ENCODE measurements around the gene SHISA7.

Gene SHISA7

DNA sequence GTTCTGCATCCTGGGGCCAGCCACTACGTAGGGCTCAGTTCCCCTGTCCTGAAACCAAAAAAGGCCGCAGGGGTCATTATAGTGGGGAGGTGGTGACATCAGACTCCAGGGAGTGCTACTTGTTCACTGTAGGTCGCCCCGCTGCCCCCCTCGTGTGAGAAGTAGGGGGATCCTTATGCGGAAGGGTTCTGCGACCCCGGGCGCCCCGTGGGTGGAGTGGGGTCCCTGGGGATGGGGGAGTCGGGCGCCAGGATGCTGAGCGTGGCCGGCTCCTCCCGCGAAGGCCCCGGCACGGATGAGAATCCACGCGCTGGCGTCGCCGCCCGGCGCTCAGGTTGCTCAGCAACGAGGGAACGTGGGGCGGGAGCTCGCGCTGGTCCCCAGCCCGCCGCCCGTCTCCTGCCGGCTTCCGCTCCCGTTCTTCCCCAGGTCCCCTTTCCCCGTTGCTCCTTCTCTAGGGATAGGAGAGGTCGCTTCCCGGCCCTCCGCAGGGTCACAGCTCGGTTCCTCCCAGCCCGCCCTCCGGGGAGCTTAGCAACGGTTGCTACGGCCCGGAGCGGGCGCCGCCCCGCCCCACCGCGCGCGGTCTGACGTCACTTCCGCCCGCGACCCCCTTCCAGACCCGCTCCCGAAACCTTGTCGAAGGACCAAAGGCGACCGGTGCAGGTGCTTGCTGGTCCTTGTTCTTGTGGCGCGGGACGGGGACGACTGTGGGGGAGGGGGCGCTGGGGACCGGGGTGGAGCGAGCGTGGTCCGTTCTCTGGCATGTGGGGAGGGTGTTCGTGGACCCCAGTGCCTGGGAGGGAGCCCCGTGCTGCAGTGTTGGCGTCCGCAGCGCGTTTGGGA, 41.7 kb upstream of the SHISA7 start, which contains the start of gene NAT14:
Gene NAT14 (plus strand): TSS at position 596 of the 846 bp plus-strand sequence. CDS start 521 bp downstream, outside the sequence.
- 0 out of 2 replicates have a peak, but pooled peaks have one; percentile 14 for TF ChIP-seq GLIS3 (CRISPR knock-in tag; IDR thresholded peaks at IDR 0.05)
- TF ChIP-seq SNAI2 (CRISPR knock-in tag; IDR thresholded peaks at IDR 0.05), result no peak
- peak; percentile 30 for ATAC-seq

DNA sequence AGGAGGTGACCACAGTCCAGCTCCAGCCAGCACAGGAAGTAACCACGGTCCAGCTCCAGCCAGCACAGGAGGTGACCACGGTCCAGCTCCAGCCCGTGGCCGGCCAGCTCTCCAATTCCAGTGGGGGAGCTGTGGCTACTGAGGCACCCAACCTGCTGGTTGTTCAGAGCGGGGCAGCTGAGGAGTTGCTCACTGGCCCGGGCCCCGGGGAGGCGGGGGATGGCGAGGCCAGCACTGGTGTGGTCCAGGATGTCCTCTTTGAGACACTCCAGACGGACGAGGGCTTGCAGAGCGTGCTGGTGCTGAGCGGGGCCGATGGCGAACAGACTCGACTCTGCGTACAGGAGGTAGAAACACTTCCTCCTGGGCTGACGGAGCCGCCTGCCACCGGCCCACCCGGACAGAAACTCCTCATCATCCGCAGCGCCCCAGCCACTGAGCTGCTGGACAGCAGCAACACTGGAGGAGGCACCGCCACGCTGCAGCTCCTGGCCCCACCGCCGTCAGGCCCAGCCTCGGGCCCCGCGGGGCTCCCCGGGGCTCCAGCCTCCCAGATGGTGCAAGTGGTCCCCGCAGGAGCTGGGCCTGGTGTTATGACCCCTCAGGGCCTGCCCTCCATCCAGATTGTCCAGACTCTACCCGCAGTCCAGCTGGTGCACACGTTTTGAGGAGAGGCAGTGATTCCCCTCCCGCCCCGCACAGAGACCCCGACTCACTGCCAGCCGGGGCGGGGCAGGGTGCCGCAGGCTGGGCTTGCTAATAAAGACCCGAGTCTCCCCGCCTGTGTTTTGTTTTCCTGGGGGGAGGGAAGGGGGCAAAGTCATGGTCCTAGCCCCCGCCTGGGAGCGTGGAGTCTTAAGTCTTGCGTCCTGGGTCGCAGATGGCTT, 40.8 kb upstream of the SHISA7 start:
- no peak for TF ChIP-seq ZNF70 (CRISPR knock-in tag; IDR thresholded peaks at IDR 0.05)
- TF ChIP-seq, protein P1, sequence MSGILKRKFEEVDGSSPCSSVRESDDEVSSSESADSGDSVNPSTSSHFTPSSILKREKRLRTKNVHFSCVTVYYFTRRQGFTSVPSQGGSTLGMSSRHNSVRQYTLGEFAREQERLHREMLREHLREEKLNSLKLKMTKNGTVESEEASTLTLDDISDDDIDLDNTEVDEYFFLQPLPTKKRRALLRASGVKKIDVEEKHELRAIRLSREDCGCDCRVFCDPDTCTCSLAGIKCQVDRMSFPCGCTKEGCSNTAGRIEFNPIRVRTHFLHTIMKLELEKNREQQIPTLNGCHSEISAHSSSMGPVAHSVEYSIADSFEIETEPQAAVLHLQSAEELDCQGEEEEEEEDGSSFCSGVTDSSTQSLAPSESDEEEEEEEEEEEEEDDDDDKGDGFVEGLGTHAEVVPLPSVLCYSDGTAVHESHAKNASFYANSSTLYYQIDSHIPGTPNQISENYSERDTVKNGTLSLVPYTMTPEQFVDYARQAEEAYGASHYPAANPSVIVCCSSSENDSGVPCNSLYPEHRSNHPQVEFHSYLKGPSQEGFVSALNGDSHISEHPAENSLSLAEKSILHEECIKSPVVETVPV (CRISPR knock-in tag; IDR thresholded peaks at IDR 0.05), result no peak
- no peak for TF ChIP-seq CSDC2 (CRISPR knock-in tag; IDR thresholded peaks at IDR 0.05)
- no peak for TF ChIP-seq OSR1 (CRISPR knock-in tag; IDR thresholded peaks at IDR 0.05)
- TF ChIP-seq ZNF565 (CRISPR knock-in tag; conservative IDR thresholded peaks at IDR 0.05; ENCODE audit: low read depth), result no peak
- TF ChIP-seq ISL1 (CRISPR knock-in tag; IDR thresholded peaks at IDR 0.05), result no peak
- peak; percentile 95 for TF ChIP-seq ZFP3 (CRISPR knock-in tag; IDR thresholded peaks at IDR 0.05)
- no peak for ATAC-seq

DNA sequence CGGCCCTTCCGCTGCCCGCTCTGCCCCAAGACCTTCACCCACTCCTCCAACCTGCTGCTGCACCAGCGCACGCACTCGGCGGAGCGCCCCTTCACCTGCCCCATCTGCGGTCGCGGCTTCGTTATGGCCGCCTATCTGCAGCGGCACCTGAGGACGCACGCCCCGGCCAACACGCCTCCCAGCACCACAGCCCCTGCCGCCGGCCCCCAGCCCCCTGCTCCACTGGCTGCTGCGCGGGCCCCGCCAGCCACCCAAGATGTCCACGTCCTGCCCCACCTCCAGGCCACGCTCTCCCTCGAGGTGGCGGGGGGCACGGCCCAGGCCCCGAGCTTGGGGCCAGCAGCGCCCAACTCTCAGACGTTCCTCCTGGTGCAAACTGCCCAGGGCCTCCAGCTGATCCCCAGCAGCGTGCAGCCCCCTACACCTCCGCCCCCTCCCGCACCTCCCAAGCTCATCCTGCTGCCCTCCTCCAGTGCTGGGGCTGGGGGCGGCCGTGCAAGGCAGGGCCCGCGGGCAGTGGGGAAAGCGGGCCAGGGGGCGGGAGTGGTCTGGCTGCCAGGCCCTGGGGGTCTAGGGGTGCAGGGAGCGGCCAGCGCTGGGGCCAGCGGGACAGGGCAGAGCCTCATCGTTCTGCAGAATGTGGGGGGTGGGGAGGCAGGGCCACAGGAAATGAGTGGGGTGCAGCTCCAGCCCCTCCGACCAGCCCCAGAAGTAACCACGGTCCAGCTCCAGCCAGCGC, 40.0 kb upstream of the SHISA7 start:
- TF ChIP-seq, protein P2, sequence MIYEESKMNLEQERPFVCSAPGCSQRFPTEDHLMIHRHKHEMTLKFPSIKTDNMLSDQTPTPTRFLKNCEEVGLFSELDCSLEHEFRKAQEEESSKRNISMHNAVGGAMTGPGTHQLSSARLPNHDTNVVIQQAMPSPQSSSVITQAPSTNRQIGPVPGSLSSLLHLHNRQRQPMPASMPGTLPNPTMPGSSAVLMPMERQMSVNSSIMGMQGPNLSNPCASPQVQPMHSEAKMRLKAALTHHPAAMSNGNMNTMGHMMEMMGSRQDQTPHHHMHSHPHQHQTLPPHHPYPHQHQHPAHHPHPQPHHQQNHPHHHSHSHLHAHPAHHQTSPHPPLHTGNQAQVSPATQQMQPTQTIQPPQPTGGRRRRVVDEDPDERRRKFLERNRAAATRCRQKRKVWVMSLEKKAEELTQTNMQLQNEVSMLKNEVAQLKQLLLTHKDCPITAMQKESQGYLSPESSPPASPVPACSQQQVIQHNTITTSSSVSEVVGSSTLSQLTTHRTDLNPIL (CRISPR knock-in tag; IDR thresholded peaks at IDR 0.05; ENCODE audit: low read depth), result no peak
- TF ChIP-seq CSDC2 (CRISPR knock-in tag; IDR thresholded peaks at IDR 0.05) (no peak), TCF4 (CRISPR knock-in tag; IDR thresholded peaks at IDR 0.05; ENCODE audit: borderline replicate concordance) (no peak), BACH2 (CRISPR knock-in tag; IDR thresholded peaks at IDR 0.05; ENCODE audit: borderline replicate concordance) (no peak), ZNF565 (CRISPR knock-in tag; conservative IDR thresholded peaks at IDR 0.05; ENCODE audit: low read depth) (no peak), ZFP30 (CRISPR knock-in tag; IDR thresholded peaks at IDR 0.05) (no peak), OSR1 (CRISPR knock-in tag; IDR thresholded peaks at IDR 0.05) (no peak), ZNF70 (CRISPR knock-in tag; IDR thresholded peaks at IDR 0.05) (no peak), SNAI2 (CRISPR knock-in tag; IDR thresholded peaks at IDR 0.05) (no peak), ESRRG (CRISPR knock-in tag; IDR thresholded peaks at IDR 0.05) (no peak), ZFP3 (CRISPR knock-in tag; IDR thresholded peaks at IDR 0.05) (no peak), ARNTL (CRISPR knock-in tag; IDR thresholded peaks at IDR 0.05; ENCODE audit: borderline replicate concordance, low read depth) (no peak), RARB (CRISPR knock-in tag; IDR thresholded peaks at IDR 0.05) (no peak), ZNF8 (CRISPR knock-in tag; IDR thresholded peaks at IDR 0.05) (no peak), PPARA (CRISPR knock-in tag; IDR thresholded peaks at IDR 0.05; ENCODE audit: borderline replicate concordance) (no peak), ISL1 (CRISPR knock-in tag; IDR thresholded peaks at IDR 0.05) (no peak)
- TF ChIP-seq, protein P3, sequence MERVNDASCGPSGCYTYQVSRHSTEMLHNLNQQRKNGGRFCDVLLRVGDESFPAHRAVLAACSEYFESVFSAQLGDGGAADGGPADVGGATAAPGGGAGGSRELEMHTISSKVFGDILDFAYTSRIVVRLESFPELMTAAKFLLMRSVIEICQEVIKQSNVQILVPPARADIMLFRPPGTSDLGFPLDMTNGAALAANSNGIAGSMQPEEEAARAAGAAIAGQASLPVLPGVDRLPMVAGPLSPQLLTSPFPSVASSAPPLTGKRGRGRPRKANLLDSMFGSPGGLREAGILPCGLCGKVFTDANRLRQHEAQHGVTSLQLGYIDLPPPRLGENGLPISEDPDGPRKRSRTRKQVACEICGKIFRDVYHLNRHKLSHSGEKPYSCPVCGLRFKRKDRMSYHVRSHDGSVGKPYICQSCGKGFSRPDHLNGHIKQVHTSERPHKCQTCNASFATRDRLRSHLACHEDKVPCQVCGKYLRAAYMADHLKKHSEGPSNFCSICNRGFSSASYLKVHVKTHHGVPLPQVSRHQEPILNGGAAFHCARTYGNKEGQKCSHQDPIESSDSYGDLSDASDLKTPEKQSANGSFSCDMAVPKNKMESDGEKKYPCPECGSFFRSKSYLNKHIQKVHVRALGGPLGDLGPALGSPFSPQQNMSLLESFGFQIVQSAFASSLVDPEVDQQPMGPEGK (CRISPR knock-in tag; IDR thresholded peaks at IDR 0.05; ENCODE audit: borderline replicate concordance), result no peak
- TF ChIP-seq, protein P4, sequence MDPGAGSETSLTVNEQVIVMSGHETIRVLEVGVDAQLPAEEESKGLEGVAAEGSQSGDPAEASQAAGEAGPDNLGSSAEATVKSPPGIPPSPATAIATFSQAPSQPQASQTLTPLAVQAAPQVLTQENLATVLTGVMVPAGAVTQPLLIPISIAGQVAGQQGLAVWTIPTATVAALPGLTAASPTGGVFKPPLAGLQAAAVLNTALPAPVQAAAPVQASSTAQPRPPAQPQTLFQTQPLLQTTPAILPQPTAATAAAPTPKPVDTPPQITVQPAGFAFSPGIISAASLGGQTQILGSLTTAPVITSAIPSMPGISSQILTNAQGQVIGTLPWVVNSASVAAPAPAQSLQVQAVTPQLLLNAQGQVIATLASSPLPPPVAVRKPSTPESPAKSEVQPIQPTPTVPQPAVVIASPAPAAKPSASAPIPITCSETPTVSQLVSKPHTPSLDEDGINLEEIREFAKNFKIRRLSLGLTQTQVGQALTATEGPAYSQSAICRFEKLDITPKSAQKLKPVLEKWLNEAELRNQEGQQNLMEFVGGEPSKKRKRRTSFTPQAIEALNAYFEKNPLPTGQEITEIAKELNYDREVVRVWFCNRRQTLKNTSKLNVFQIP (CRISPR knock-in tag; IDR thresholded peaks at IDR 0.05; ENCODE audit: borderline replicate concordance, low read depth), result no peak
- TF ChIP-seq, protein P1 (CRISPR knock-in tag; IDR thresholded peaks at IDR 0.05), result no peak
- ATAC-seq, result no peak
